H1 (cell line): Measurements from ENCODE around the gene NRXN2. TPM values are rescaled to one million over a fixed set of nuclear protein-coding genes. Genes with fewer than 3 reads are reported as not detected.

ENCODE experiments used
- BCL11A ChIP-seq, 2 experiments: IDR thresholded peaks; one replicate each; pipeline ENCODE4 v1.6.1; 2011; ENCODE audit warnings: low read depth in 2 of 2, low read length in 2 of 2, mild to moderate bottlenecking in 2 of 2
- KDM1A ChIP-seq: fragments of 200-600, 300-600 bp; sonication (generic); IDR thresholded peaks from 2 replicates; pipeline ENCODE4 v1.7.1; 2016; ENCODE audit warnings: mild to moderate bottlenecking, low read length, borderline replicate concordance
- KDM4A ChIP-seq: IDR thresholded peaks from one replicate; pipeline ENCODE4 v1.7.1; 2012; ENCODE audit warnings: low read depth, mild to moderate bottlenecking, moderate library complexity, low read length, inconsistent platforms; ENCODE audit not compliant: severe bottlenecking
- SIX5 ChIP-seq: IDR thresholded peaks from 2 replicates; pipeline ENCODE4 v1.6.1; 2011; ENCODE audit warnings: mild to moderate bottlenecking, low read depth, low read length
- SUZ12 ChIP-seq: fragments of 200-600 bp; sonication (generic); IDR thresholded peaks from 2 replicates; pipeline ENCODE4 v1.6.1; 2012; ENCODE audit warnings: mild to moderate bottlenecking, inconsistent platforms, low read length, moderate library complexity, mixed read lengths
- polyA plus RNA-seq, 7 experiments: library from polyadenylated mRNA; depleted of rRNA in 3 of 7; stranded (reverse) in 5 of 7; unstranded in 2 of 7; fragments of >200 nt in 5 of 7; fragments of 200-250 nt in 2 of 7; gene quantifications; 1 replicate in 5 of 7; 2 replicates in 1 of 7; 4 replicates in 1 of 7; pipeline versions ENCODE4 v1.2.1 to v1.2.3, GENCODE V29; 2011 to 2013; ENCODE audit warnings: missing spikeins in 2 of 7, mixed read lengths in 2 of 7
- total RNA-seq: library from RNA; stranded (reverse); fragmentation: NEBNext Ultra II Directional; extraction: Animal tissue kit (Norgen Biotek cat#: 25700); gene quantifications from 2 replicates; pipeline ENCODE4 v1.2.1, GENCODE V29; 2021
- TF ChIP-seq, protein P1 (sequence below): fragments of 300-600 bp; sonication (generic); IDR thresholded peaks from 2 replicates; pipeline ENCODE4 v1.7.1; 2012; ENCODE audit warnings: low read length, moderate library complexity, mild to moderate bottlenecking, inconsistent platforms; ENCODE audit not compliant: insufficient replicate concordance
- TF ChIP-seq, protein P2 (sequence below), 3 experiments: IDR thresholded peaks; 1 replicate in 2 of 3; 2 replicates in 1 of 3; pipeline versions ENCODE4 v1.5.1 to v1.6.1; 2011; ENCODE audit warnings: low read length in 3 of 3, mild to moderate bottlenecking in 3 of 3, inconsistent platforms in 2 of 3, low read depth in 1 of 3, moderate library complexity in 1 of 3; ENCODE audit not compliant: insufficient read depth in 1 of 3; ENCODE audit errors: control extremely low read depth in 1 of 3

Gene NRXN2
- total and polyA plus RNA-seq, 2 of the 8 experiments (the other 6 are each of a cell fraction or from before 2014, with no cell fraction given): 1.3 to 11.5 TPM

DNA sequence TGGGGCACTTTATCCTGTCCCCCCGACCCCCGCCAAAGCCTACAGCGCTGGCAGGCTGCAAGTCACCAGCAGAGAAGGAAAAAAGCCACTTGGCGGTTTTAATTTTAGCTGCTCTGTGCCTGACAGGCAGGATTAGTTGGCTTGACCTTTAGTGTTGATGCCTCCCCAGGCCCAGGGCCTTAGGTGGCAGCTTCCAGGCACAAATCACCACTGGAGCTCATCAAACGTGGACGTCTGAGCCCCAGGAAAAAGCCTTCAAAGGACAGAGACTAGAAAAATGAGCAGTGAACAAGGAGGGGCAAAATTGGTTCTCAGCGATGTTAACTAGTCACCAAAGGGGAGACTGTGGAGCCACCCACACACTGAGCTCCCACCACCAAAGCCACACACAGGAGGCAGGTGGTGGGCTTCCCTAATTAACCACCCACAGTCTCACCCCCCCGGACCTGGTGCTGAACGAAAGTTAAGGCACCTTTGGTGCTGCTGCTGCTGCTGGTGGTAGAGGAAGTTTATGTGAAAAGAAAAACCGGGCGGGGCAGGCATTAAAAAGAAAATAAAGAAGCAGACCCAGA is 41.1 kb upstream of the NRXN2 start (continued):
- TF ChIP-seq, protein P1, sequence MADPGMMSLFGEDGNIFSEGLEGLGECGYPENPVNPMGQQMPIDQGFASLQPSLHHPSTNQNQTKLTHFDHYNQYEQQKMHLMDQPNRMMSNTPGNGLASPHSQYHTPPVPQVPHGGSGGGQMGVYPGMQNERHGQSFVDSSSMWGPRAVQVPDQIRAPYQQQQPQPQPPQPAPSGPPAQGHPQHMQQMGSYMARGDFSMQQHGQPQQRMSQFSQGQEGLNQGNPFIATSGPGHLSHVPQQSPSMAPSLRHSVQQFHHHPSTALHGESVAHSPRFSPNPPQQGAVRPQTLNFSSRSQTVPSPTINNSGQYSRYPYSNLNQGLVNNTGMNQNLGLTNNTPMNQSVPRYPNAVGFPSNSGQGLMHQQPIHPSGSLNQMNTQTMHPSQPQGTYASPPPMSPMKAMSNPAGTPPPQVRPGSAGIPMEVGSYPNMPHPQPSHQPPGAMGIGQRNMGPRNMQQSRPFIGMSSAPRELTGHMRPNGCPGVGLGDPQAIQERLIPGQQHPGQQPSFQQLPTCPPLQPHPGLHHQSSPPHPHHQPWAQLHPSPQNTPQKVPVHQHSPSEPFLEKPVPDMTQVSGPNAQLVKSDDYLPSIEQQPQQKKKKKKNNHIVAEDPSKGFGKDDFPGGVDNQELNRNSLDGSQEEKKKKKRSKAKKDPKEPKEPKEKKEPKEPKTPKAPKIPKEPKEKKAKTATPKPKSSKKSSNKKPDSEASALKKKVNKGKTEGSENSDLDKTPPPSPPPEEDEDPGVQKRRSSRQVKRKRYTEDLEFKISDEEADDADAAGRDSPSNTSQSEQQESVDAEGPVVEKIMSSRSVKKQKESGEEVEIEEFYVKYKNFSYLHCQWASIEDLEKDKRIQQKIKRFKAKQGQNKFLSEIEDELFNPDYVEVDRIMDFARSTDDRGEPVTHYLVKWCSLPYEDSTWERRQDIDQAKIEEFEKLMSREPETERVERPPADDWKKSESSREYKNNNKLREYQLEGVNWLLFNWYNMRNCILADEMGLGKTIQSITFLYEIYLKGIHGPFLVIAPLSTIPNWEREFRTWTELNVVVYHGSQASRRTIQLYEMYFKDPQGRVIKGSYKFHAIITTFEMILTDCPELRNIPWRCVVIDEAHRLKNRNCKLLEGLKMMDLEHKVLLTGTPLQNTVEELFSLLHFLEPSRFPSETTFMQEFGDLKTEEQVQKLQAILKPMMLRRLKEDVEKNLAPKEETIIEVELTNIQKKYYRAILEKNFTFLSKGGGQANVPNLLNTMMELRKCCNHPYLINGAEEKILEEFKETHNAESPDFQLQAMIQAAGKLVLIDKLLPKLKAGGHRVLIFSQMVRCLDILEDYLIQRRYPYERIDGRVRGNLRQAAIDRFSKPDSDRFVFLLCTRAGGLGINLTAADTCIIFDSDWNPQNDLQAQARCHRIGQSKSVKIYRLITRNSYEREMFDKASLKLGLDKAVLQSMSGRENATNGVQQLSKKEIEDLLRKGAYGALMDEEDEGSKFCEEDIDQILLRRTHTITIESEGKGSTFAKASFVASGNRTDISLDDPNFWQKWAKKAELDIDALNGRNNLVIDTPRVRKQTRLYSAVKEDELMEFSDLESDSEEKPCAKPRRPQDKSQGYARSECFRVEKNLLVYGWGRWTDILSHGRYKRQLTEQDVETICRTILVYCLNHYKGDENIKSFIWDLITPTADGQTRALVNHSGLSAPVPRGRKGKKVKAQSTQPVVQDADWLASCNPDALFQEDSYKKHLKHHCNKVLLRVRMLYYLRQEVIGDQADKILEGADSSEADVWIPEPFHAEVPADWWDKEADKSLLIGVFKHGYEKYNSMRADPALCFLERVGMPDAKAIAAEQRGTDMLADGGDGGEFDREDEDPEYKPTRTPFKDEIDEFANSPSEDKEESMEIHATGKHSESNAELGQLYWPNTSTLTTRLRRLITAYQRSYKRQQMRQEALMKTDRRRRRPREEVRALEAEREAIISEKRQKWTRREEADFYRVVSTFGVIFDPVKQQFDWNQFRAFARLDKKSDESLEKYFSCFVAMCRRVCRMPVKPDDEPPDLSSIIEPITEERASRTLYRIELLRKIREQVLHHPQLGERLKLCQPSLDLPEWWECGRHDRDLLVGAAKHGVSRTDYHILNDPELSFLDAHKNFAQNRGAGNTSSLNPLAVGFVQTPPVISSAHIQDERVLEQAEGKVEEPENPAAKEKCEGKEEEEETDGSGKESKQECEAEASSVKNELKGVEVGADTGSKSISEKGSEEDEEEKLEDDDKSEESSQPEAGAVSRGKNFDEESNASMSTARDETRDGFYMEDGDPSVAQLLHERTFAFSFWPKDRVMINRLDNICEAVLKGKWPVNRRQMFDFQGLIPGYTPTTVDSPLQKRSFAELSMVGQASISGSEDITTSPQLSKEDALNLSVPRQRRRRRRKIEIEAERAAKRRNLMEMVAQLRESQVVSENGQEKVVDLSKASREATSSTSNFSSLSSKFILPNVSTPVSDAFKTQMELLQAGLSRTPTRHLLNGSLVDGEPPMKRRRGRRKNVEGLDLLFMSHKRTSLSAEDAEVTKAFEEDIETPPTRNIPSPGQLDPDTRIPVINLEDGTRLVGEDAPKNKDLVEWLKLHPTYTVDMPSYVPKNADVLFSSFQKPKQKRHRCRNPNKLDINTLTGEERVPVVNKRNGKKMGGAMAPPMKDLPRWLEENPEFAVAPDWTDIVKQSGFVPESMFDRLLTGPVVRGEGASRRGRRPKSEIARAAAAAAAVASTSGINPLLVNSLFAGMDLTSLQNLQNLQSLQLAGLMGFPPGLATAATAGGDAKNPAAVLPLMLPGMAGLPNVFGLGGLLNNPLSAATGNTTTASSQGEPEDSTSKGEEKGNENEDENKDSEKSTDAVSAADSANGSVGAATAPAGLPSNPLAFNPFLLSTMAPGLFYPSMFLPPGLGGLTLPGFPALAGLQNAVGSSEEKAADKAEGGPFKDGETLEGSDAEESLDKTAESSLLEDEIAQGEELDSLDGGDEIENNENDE: no peak
- TF ChIP-seq KDM1A (no peak), SIX5 (no peak), SUZ12 (no peak), KDM4A (no peak), BCL11A (IDR thresholded peaks at IDR 0.05; ENCODE audit: low read depth in 2 of 2, low read length in 2 of 2) (no peak)
- TF ChIP-seq, protein P2, sequence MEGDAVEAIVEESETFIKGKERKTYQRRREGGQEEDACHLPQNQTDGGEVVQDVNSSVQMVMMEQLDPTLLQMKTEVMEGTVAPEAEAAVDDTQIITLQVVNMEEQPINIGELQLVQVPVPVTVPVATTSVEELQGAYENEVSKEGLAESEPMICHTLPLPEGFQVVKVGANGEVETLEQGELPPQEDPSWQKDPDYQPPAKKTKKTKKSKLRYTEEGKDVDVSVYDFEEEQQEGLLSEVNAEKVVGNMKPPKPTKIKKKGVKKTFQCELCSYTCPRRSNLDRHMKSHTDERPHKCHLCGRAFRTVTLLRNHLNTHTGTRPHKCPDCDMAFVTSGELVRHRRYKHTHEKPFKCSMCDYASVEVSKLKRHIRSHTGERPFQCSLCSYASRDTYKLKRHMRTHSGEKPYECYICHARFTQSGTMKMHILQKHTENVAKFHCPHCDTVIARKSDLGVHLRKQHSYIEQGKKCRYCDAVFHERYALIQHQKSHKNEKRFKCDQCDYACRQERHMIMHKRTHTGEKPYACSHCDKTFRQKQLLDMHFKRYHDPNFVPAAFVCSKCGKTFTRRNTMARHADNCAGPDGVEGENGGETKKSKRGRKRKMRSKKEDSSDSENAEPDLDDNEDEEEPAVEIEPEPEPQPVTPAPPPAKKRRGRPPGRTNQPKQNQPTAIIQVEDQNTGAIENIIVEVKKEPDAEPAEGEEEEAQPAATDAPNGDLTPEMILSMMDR (IDR thresholded peaks at IDR 0.05; ENCODE audit: control extremely low read depth in 1 of 3, insufficient read depth in 1 of 3, low read depth in 1 of 3, low read length in 3 of 3): no peak
